Cerebellar nuclear complex (tissue), 1 donor: ENCODE measurements around the gene PRF1.
"Not testable (repeated sequence)": the region's sequence is repeated elsewhere in the genome, so short reads cannot be mapped to it uniquely, and the experiment has no call there.

ENCODE experiments used
- DNase-seq, 2 experiments: peaks; one replicate each; lab custom pipeline; 2025; lab: John Stamatoyannopoulos, UW

The PRF1 gene

DNA sequence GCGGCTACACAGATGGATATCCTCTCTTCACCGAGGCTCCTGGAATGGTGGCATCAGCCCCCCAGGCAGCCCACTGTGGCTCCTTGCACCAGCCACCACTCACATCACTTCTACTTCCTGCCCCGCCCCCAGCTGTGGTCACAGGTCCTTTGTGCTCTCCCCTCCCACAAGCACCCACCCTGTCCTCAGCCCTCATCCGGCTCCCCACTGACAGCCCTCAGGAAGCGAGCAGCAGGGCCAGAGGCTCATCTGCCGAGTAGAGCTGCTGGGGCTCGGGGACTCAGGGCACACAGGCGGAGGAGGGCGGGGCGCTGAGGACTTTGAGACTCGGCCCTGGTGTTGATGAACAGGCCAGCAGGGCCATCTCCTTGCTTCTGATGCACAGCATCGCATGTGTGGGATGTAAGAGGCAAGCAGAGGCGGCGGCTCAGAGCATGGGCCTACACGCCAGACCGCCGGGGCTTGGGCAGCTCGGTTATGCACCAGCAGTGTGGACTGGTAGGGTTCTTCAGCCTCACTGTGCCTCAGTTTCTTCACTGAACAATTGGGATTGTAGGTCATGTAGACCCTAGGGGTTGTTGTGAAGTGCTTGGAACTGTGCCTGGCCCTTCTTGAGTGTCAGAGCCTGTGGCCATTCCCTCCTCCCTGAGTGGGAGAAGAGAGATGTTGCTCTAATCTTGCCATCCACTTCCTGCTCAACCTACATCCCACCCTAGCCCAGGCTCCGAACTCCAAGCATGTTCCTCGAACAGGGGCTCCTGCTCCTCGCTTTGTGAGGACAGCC lies at the start of gene PRF1:
Gene PRF1, minus strand, starts transcription at position 77 of the 784 bp plus-strand sequence. CDS start 1,839 bp downstream, outside the sequence.
- DNase-seq: no peak

DNA sequence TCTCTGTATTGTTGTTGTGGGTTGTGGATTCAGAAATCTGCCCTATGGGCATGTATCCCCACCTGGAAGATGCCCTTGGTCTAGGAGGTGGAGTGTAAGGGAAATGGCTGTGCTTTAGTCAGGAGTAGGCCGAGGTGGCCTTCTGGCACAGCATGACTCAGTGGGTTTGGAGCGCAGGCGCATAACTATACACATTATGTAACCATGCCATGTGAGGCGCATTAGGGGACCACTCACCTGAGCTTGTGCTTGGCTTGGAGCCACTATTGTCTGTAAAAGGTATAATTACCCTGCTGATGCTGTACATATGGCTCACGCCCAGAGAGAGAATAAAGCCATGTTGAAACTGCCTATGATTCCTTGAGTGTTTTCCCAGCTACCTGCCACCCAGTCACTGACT lies 49.1 kb upstream of the PRF1 start:
- no peak for DNase-seq

DNA sequence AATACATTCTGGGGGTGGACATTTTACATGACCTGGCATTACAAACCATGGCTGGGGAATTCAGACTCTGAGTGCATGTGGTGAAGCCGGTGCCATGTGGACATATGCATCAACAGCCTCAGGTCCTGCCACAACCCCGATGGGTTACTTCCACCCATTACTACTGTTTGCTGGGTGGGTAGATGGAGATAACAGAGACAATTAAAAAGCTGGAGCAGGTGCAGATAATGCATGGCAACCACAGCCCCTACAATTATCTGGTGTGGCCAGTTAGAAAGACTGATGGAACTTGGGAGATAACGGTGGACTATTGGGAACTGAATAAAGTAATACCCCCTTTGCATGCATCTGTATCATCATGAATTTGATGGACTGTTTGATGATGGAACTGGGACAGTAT lies 48.2 kb upstream of the PRF1 start:
- DNase-seq: no peak

DNA sequence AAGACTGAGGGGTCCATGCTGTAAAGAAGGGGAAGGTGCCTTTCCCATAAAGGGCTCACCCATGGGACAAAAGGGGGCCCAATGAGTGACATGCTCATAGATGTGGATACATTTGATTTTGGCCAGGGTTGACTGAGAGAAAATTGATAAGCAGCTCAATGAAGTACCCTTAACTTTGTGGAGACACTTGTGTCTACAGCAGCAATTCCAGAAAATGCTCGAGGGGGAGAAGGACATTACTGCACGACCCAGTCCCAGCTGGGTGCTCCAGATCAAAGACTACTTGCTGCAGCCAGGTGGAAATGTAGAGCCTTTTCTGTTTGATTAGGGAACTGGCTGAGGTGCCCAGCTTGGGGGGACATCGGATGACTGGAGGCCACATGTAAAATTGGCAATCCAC lies 47.6 kb upstream of the PRF1 start:
- no peak for DNase-seq

DNA sequence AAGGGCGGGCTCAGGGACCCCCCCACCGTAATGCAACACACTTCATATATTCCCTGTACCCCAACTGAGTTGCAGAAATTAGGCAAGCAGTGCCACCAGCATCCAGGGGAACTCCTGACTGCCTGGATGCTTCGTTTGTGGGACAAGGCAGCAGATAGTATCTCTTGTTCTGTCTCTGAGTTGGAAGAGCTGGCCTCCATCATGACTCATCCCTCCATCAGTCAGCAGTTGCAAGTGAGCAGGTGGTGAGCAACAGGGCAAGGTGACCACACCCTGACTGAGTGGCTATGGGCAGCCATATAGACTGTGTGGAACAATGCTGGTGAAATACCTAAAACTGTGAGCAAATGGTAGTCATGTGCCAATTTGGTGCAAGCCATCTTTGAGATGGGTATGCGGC lies 47.0 kb upstream of the PRF1 start:
- no peak for DNase-seq

DNA sequence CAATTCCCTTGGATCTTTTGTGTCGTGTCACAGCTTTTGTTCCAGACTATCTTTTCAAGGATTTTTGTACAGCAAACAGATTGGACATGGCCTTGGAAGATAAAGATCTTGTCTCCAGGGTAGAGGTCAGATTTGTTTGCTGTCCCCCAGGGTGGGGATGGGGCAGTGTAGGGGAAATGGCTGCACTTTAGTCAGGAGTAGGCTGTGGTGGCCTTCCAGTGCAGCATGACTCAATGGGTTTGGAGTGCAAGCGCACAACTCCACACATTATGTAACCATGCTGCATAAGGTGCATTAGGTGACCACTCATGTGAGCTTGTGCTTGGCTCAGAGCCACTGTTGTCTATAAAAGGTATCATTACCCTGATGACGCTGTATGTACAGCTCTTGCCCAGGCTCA lies 45.9 kb upstream of the PRF1 start:
- no peak for DNase-seq

DNA sequence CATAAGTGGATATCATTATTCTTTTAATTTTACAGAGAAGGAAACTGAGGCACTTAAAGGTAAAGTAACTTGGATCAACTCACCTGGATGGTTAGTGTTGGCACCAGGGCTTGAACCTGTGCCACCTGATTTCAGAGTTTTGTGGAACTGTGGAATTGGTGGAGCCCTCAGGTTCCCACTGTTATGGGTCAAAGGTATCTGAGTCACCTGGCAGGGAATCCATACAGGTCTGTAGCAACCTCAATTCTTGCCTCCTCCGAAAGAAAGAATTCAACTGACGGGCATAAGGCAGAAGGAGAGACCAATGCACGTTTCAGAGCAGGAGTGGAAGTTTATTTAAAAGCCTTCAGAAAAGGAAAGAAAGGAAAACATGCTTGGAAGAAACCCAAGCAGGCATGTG lies 44.5 kb upstream of the PRF1 start:
- DNase-seq: no peak

DNA sequence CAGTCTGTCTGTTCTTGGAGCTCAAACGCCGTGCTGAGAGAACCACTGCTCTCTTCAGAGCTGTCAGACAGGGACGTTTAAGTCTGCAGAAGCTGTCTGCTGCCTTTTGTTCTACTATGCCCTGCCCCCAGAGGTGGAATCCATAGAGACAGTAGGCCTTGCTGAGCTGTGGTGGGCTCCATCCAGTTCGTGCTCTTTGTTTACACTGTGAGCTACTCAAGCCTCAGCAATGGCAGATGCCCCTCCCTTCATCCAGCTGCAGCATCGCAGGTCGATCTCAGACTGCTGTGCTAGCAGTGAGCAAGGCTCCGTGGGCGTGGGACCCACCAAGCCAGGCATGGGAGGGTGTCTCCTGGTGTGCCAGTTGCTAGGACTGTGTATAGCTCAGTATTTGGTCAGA lies 42.4 kb upstream of the PRF1 start:
- DNase-seq: not testable (repeated sequence)

DNA sequence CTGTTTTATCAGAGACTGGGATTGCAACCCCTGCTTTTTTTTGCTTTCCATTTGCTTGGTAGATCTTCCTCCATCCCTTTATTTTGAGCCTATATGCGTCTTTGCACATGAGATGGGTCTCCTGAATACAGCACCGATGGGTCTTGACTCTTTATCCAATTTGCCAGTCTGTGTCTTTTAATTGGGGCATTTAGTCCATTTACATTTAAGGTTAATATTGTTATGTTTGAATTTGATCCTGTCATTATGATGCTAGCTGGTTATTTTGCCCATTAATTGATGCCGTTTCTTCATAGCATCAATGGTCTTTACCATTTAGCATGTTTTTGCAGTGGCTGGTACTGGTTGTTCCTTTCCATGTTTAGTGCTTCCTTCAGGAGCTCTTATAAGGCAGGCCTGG lies 40.7 kb upstream of the PRF1 start:
- DNase-seq: not testable (repeated sequence)

DNA sequence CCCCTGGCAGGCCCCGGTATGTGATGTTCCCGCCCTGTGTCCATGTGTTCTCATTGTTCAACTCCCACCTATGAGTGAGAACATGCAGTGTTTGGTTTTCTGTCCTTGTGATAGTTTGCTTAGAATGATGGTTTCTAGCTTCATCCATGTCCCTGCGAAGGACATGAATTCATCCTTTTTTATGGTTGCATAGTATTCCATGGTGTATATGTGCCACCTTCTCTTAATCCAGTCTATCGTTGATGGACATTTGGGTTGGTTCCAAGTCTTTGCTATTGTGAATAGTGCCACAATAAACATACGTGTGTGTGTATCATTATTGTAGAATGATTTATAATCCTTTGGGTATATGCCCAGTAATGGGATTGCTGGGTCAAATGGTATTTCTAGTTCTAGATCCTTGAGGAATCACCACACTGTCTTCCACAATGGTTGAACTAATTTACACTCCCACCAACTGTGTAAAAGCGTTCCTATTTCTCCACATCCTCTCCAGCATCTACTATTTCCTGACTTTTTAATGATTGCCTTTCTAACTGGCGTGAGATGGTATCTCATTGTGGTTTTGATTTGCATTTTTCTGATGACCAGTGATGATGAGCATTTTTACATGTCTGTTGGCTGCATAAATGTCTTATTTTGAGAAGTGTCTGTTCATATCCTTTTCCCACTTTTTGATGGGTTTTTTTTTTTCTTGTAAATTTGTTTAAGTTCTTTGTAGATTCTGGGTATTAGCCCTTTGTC lies 37.3 kb upstream of the PRF1 start:
- DNase-seq: not testable (repeated sequence)

DNA sequence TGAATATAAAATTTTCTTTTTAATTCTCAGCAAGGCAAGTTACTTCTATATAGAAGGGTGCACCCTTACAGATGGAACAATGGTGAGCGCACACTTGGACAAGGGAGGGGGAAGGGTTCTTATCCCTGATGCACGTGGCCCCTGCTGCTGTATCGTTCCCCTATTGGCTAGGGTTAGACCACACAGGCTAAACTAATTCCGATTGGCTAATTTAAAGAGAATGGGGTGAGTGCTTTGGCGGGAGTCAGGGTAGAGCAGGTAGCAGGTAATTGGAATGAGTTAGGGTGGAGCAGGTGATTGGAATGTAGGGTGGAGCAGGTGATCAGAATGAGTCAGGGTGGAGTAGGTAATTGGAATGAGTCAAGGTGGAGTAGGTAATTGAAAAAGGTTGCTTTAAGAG lies 32.0 kb upstream of the PRF1 start:
- not testable (repeated sequence) for DNase-seq

DNA sequence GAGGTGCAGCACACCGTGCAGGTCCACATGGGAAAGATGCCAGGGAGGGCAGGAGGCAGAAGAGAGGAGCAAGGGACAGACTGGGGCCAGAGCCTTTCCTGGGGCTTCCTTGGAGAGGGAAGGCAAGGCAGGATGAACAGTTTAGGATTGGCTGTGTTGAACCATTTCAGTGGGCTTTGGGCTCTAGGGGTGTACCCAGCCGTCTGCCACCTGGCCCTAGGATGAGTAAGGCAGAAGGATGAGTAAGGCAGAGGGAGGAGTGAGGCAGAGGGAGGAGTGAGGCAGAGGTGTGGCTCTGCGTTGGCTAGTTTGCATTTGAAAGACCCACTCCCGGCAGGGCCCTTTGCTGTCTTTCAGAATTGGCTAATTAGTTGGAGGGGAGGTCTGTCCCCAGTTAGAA lies 31.5 kb upstream of the PRF1 start:
- DNase-seq: no peak

DNA sequence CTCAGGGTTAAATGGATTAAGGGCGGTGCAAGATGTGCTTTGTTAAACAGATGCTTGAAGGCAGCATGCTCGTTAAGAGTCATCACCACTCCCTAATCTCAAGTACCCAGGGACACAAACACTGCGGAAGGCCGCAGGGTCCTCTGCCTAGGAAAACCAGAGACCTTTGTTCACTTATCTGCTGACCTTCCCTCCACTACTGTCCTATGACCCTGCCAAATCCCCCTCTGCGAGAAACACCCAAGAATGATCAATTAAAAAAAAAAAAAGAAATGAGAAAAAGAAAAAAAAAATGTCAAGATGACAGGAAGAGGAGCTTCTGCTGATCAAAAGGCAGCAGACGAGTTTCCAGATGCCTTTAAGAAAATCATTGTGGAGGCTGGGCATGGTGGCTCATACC lies 29.2 kb upstream of the PRF1 start:
- not testable (repeated sequence) for DNase-seq

DNA sequence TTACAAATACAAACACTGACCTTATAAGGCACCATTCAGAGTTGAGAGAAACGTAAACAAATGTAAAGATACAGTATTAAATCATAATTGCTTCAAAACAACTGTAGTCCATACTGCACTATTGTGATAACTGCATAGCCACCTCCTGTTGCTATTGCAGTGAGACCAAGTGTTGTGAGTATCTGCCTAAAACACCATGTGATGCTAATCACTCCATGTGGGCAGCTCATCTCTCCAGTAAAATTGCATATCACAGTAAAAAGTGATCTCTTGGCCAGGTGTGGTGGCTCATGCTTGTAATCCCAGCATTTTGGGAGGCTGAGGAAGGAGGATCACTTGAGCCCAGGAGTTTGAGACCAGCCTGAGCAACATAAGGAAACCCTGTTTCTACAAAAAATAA lies 26.8 kb upstream of the PRF1 start:
- DNase-seq: no peak

DNA sequence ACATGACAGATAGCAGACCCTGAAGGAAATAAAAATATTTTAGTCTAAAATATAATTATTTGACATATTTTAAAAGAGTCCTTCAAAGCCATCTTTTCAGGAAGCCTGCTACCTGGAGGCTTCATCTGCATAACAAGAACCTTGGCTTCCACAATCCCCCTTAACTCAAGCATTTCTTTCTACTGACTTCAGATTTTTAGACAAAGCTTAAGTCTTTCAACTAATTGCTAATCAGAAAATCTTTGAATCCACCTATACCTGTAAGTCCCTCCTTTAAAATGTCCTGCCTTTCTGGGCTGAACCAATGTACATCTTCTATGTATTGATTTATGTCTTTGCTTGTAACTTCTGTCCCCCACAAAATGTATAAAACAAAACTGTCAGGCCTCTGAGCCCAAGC lies 23.5 kb upstream of the PRF1 start:
- no peak for DNase-seq

DNA sequence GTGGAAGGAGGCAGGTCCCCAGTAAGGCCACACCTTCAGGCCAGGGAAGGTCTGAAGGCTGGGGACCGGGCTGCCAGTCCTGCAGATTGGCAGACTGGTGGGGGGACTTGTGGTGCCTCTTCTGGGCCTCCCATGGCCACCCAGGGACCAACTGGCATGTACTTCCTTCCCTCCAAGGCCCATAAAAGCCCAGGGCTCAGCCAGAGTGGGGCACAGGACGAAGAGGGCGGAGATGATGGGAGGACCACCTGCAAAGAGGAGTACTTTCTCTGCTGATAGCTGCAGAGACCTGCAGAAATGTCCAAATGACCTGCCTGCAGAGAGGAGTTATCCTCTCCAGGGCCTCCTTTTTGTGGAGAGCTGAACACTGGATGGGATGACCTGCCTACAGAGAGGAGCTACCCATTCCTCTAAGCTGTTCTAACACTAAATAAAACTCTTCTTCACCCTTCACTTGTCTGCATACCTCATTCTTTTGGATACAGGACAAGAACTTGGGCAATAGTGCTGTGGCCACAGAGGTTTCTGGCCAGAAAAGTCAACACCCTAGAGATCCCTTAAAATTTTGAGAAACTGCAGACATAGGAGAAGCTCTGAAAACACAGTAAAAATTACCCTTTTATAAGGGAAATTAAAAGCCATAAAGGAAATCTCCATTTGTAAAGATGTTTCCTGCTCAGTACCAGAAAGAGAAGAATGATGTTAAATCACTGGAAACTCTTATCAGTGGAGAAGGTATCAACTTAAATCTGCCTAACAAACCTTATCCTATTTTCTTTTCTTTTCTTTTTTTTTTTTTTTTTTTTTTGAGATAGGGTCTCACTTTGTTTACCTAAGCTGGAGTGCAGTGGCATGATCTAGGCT lies 20.7 kb upstream of the PRF1 start:
- no peak for DNase-seq

DNA sequence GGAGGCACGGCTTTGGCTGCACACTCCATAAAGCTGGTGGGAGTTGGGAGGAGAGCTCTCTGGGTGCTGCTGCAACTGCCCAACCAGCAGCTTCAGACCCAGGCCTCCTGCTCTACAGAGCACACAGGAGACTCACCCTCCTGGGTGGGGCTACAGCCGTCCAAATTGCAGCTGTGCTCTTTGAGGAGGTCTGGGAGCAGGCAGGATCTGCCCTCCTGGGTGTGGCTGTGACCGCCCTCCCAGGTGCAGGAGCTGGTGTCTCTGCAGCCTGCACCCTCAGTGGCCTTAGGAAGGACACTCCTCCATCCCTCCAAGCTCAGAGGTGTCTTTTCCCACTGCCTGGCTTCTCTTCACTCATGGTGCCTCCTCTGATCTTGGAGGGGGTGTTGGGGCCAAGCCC lies 20.0 kb upstream of the PRF1 start:
- no peak for DNase-seq

DNA sequence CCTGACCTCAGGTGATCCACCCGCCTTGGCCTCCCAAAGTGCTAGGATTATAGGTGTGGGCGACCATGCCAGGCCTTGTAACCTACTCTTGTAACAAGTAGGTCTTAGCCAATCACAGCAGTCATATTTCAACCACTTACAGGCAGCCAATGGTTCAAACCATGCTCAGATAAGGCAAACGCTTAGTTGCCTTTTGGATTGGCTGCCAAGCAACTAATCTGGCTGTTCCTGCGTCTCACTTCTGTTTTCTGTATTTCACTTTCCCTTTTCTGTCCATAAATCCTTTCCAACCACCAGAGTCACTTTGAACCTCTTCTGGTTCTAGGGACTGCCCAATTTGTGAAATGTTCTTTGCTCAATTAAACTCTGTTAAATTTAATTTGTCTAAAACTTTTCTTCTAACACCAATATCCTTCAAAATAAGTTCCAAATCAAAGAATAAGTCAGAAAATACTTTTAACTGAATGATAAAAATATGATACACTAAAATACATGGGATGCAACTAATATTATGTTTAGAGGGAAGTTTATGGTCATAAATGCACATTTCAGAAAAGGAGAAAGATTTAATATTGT lies 19.1 kb upstream of the PRF1 start:
- DNase-seq: no peak

DNA sequence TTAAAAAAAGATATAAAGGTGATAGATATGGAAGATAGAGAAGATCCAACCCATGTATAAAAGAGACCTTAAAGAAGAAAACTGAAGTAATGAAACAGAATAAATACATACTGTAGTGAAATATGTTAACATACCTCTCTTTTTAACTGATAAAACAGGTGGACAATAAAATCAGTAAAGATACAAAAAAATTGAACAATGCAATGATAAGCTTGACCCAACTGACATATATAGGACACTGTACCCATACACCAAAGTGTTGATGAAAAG lies 17.4 kb upstream of the PRF1 start:
- DNase-seq: no peak

DNA sequence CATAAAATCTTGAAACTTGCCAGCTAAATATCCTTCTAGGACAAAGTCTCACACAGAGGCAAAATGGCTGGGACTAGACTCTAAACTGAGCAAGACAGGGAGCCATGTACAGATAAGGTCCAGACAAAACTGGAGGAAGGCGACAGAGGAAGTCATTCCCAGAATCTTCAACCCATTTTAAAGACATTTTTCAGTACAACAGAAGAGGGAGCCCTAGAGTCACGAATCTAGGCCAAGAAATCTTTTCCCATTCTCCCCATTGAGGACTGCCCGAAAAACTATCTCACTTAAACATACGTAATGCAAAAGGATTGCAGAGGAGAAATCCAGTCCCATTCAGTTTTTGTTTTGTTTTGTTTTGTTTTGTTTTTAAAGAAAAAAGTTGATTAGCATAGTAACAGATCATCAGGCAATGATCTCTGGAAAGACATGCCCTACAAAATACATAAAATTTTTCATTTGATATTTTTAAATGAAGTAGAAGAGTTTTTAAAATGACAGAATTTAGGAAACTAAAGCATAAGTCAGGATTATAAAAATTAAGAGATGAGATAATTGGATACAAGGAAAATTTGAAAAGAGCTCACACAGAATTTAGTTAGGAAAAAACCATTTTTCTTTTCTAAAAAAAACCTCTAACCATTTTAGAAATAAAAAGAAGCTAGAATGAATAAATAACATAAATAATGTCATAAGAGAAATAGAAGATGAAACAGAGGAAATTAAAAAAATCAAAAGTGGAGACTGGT lies 16.9 kb upstream of the PRF1 start:
- no peak for DNase-seq

DNA sequence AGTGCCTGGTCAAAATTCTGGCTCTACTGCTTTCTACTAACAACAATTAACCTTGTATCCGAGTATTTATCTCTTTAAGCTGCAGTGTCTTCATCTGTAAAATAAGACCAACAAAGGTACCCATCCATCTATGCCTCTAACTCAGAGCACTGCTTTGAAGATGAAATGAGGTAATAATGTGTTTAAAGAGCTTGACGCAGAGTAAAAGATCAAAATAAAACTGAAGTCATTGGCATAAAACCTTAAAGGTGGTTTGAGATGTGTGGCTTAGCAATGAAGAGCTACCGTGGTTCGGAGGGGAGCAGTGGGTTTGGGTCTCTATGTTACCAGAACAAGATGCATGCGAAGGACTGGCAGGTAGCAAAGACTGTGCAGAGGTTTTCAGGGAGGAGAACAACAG lies 16.1 kb upstream of the PRF1 start:
- no peak for DNase-seq
